HG03354 (cell line): ENCODE measurements around the gene HKDC1.
"Not testable (repeated sequence)": the region's sequence is repeated elsewhere in the genome, so short reads cannot be mapped to it uniquely, and the experiment has no call there.

Experiments used
- ATAC-seq: cut with Tn5 transposase; IDR thresholded peaks from one replicate; pipeline ENCODE4 v1.9.1; 2021; ENCODE audit warnings: mild to moderate bottlenecking; ENCODE audit not compliant: unreplicated experiment, poor library complexity, severe bottlenecking

HKDC1 gene

GRCh38 chr10:69268761-69269416 lies 48.8 kb downstream of the HKDC1 start:
- ATAC-seq = no peak

GRCh38 chr10:69269761-69270160 lies 49.6 kb downstream of the HKDC1 start:
- ATAC-seq = no peak

GRCh38 chr10:69270990-69271389 lies 50.9 kb downstream of the HKDC1 start:
- ATAC-seq = no peak

GRCh38 chr10:69272624-69273023 lies 52.5 kb downstream of the HKDC1 start:
- ATAC-seq = no peak

- ATAC-seq = no peak
Measured at GRCh38 chr10:69275444-69275843, 55.3 kb downstream of the HKDC1 start.

- ATAC-seq = no peak
Measured at GRCh38 chr10:69276503-69276902, 56.4 kb downstream of the HKDC1 start.

- ATAC-seq = no peak
Measured at GRCh38 chr10:69278446-69278963, 58.4 kb downstream of the HKDC1 start, which contains the start of gene HK1. Gene HK1, plus strand, starts transcription at chr10:69278496.

- ATAC-seq = no peak
Measured at GRCh38 chr10:69279110-69279509, 59.0 kb downstream of the HKDC1 start.

- no peak for ATAC-seq
Measured at GRCh38 chr10:69281507-69282413, 61.6 kb downstream of the HKDC1 start.

GRCh38 chr10:69284402-69284801 lies 64.3 kb downstream of the HKDC1 start:
- ATAC-seq = not testable (repeated sequence)

- no peak for ATAC-seq
Measured at GRCh38 chr10:69285699-69286098, 65.6 kb downstream of the HKDC1 start.

GRCh38 chr10:69287181-69287580 lies 67.0 kb downstream of the HKDC1 start:
- no peak for ATAC-seq

GRCh38 chr10:69290993-69291392 lies 70.9 kb downstream of the HKDC1 start:
- no peak for ATAC-seq

- no peak for ATAC-seq
Measured at GRCh38 chr10:69292459-69292858, 72.3 kb downstream of the HKDC1 start.

- no peak for ATAC-seq
Measured at GRCh38 chr10:69295027-69295636, 75.0 kb downstream of the HKDC1 start.

GRCh38 chr10:69303632-69304051 lies 83.5 kb downstream of the HKDC1 start:
- ATAC-seq = no peak

- no peak for ATAC-seq
Measured at GRCh38 chr10:69306421-69306820, 86.3 kb downstream of the HKDC1 start.

GRCh38 chr10:69307434-69307833 lies 87.3 kb downstream of the HKDC1 start:
- ATAC-seq = no peak

GRCh38 chr10:69308304-69308703 lies 88.2 kb downstream of the HKDC1 start:
- ATAC-seq = not testable (repeated sequence)

GRCh38 chr10:69311309-69311708 lies 91.2 kb downstream of the HKDC1 start:
- ATAC-seq = no peak
